ENCODE measurements around the gene HARBI1.

HARBI1 gene

DNA sequence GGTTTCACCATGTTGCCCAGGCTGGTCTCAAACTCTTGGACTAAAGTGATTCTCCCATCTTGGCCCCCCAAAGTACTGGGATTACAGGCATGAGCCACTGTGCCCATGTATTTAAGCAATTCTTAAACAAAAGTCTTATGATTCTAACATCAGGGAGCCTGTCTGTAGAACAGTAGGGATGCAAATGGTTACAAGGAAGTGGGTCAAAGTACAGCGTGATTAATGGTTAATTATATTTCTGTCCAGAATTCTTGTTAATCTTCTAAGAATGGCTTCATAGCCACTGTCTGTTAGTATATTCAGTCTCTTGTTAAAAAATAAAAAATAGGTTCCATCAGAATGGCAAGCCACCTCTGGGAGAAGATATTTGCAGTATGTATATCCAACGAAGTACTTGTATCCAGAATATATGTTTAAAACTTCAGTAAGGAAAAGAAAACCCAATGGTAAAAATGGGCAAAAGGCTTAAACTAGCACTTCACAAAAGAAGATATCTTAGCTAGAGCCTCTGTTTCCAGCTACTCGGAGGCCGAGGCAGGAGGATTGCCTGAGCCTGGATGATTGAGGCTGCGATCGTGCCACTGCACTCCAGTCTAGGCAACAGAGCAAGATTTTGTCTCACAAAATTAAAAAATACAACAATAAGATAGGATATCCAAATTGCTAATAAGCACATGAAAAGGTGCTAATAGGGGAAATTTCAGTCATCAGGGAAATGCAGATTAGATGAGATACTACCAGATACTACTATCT lies 23.2 kb upstream of the HARBI1 start:
- no peaks in the 10 kb centered on the region for H3K27me3 ChIP-seq
- intact Hi-C loops (cut with DNase I; ENCODE audit: low total_unique reads): no loop called here
- H3K27ac ChIP-seq: no peak overlapping the region
- peaks cover 0 to 37% (median 13%) of the 10 kb centered on the region in 3 donors for H3K36me3 ChIP-seq
- TF ChIP-seq, protein P1, sequence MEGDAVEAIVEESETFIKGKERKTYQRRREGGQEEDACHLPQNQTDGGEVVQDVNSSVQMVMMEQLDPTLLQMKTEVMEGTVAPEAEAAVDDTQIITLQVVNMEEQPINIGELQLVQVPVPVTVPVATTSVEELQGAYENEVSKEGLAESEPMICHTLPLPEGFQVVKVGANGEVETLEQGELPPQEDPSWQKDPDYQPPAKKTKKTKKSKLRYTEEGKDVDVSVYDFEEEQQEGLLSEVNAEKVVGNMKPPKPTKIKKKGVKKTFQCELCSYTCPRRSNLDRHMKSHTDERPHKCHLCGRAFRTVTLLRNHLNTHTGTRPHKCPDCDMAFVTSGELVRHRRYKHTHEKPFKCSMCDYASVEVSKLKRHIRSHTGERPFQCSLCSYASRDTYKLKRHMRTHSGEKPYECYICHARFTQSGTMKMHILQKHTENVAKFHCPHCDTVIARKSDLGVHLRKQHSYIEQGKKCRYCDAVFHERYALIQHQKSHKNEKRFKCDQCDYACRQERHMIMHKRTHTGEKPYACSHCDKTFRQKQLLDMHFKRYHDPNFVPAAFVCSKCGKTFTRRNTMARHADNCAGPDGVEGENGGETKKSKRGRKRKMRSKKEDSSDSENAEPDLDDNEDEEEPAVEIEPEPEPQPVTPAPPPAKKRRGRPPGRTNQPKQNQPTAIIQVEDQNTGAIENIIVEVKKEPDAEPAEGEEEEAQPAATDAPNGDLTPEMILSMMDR (IDR thresholded peaks at IDR 0.05): no peak
- no peak overlapping the region for H3K4me3 ChIP-seq
- no peak for DNase-seq
- H3K9me3 ChIP-seq: no peaks in the 10 kb centered on the region
- no peaks in the 10 kb centered on the region for H3K4me1 ChIP-seq

DNA sequence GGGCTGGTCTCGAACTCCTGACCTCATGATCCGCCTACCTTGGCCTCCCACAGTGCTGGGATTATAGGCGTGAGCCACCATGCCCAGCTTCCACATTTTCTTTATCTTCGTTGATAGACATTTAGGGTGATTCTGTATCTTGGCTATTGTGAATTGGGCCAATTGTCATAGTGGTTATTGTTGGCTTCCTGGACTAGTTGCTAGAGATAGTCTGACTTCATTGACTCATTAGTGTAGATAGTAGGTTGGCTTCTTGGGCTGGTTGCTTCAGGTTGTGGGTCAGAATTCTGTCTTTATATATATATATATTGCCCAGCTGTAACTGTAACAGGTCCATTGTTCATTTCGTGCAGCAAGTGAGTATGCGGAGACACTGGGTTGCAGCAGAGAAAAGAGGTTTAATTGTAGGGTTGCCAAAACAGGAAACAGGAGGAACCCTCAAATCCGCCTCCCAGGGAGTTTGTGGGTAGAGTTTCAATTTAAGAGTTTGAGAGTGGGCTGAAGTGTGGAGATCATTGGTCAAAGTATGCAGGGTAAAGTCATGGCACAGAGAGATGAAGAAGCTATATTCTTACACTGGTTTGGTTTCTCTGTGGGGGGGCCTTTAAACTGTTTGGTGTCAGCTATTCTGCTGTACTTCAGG lies 22.3 kb upstream of the HARBI1 start:
- DNase-seq: no peak
- peaks cover 0 to 36% (median 13%) of the 10 kb centered on the region in 3 donors for H3K36me3 ChIP-seq
- H3K9me3 ChIP-seq: no peaks in the 10 kb centered on the region
- no peaks in the 10 kb centered on the region for H3K4me1 ChIP-seq
- intact Hi-C loops (cut with DNase I; ENCODE audit: low total_unique reads): no loop called here
- H3K27me3 ChIP-seq: no peaks in the 10 kb centered on the region
- TF ChIP-seq, protein P1 (IDR thresholded peaks at IDR 0.05): no peak
- H3K27ac ChIP-seq: no peak overlapping the region
- H3K4me3 ChIP-seq: no peak overlapping the region

DNA sequence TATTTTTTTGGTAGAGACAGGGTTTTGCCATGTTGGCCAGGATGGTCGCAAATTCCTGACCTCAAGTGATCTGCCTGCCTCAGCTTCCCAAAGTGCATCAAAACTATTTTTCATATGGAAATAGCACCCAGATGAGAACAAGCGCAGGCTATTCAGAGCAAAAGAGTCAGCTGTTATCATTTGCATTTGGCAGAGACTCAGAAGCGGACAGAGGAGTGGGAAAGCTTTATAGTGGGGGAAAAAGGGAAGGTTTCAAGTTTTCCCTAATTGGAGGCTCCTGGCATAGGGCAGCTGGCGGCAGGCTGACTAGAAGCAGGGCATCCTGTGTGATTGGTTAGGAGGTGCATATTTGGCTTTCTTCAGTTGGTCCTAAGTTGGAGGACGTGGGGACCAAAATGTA lies 20.5 kb upstream of the HARBI1 start:
- TF ChIP-seq, protein P1 (IDR thresholded peaks at IDR 0.05): no peak
- H3K27me3 ChIP-seq: no peaks in the 10 kb centered on the region
- H3K4me3 ChIP-seq: no peak overlapping the region
- peaks cover 0 to 46% (median 15%) of the 10 kb centered on the region in 3 donors for H3K36me3 ChIP-seq
- H3K9me3 ChIP-seq: no peaks in the 10 kb centered on the region
- intact Hi-C loops (cut with DNase I; ENCODE audit: low total_unique reads): no loop called here
- H3K4me1 ChIP-seq: no peaks in the 10 kb centered on the region
- DNase-seq: no peak
- H3K27ac ChIP-seq: no peak overlapping the region

DNA sequence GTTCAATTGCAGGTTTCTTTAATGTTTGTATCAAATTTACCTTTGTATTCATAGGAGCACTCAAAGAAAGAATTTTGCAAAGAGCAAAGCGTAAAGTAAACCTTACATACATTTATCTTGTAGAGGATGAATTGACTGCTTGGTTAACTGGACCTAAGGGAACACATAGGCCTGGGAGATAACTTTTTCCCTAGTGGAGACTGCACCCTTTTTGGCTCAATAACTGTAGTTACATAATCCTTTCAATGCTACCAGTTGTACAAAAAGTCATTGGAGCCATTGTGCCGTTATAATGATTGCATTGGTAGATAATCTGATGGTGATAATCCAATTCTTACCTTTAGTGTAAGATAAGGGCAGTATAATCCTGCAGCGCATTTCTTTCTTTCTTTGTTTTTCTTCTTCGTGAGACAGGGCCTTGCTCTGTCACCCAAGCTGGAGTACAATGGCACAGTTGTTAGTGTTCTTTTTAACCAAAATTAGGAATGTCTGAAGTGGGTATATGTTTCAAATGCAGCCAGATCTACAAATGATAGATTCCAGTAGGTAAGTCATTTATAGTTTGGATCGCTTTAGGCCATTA lies 18.6 kb upstream of the HARBI1 start:
- Histone ChIP-seq H3K9me3 (no peaks in the 10 kb centered on the region), H3K27ac (no peak overlapping the region), H3K4me3 (no peak overlapping the region), H3K4me1 (no peaks in the 10 kb centered on the region), H3K36me3 (peaks cover 13 to 63% (median 20%) of the 10 kb centered on the region in 3 donors), H3K27me3 (no peaks in the 10 kb centered on the region)
- no peak for DNase-seq
- TF ChIP-seq, protein P1 (IDR thresholded peaks at IDR 0.05): no peak
- intact Hi-C loops (cut with DNase I; ENCODE audit: low total_unique reads): no loop called here

DNA sequence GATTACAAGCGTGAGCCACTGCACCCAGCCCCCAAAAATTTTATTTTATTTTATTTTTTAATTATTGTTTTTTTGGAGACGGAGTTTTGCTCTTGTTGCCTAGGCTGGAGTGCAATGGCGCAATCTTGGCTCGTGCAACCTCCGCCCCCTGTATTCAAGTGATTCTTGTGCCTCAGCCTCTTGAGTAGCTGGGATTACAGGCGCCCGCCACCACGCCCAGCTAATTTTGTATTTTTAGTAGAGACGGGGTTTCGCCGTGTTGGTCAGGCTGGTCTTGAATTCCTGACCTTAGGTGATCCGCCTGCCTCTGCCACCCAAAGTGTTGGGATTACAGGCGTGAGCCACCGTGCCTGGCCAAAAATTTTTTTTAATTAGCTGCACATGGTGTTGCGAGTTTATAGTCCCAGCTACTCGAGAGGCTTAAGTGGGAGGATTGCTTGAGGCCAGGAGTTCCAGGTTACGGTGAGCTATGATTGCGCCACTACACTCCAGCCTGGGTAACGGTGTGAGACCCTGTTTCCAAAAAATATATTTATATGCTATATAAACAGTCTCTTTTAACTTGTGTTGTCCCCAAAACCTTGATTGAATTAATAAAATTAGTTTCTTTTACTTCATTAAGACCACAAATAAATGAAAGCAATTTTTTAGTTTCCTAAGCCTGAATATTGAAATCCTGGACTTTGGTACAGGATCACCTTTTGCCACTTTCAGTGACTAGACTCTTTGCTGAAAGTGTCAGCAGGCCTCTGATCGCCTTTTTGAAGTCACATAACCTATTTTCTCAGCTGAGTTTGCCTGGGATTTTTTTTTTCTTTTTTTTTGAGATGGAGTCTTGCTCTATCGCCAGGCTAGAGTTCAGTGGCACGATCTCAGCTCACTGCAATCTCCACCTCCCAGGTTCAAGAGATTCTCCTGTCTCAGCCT lies 16.5 kb upstream of the HARBI1 start:
- Histone ChIP-seq H3K27ac (no peak overlapping the region), H3K9me3 (no peaks in the 10 kb centered on the region), H3K27me3 (no peaks in the 10 kb centered on the region), H3K36me3 (peaks cover 16 to 71% (median 38%) of the 10 kb centered on the region in 3 donors), H3K4me1 (no peaks in the 10 kb centered on the region), H3K4me3 (no peak overlapping the region)
- DNase-seq: no peak
- TF ChIP-seq, protein P1 (IDR thresholded peaks at IDR 0.05): no peak
- intact Hi-C loops (cut with DNase I; ENCODE audit: low total_unique reads): no loop called here

Measured in tibial artery (tissue), 4 donors.